Measurements from ENCODE around the gene ABHD12B.
"Not testable (repeated sequence)": the region's sequence is repeated elsewhere in the genome, so short reads cannot be mapped to it uniquely, and the experiment has no call there.

Gene ABHD12B

DNA sequence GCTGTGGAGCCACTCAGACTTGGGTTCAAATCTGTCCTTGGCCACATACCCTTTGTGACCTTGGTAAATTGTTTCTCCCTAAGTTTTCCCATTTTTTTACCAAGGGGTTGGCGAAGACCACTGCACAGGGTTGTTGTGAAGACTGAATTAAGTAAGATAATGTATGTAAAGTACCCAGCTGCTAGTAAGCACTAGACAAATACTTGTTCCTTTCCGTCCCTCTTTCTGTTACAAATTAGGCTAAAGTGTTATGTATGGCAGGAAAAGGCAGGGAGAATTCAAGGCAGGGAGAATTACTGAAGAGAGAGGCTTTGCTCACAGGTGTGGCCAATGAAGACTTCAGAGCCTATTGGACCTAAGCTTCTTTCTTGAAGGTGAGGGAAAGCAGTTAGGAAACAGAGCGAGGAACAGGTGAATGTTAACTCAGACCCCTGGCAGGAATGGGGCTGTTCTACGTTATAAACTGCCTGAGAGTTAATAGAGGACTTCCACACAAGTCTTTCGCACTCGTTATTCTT is 25.9 kb downstream of the ABHD12B start:
- TF ChIP-seq CTCF (IDR thresholded peaks at IDR 0.05; ENCODE audit: extremely low read depth, missing control alignments): no peak
- no peak for DNase-seq (ENCODE audit: low spot score)

DNA sequence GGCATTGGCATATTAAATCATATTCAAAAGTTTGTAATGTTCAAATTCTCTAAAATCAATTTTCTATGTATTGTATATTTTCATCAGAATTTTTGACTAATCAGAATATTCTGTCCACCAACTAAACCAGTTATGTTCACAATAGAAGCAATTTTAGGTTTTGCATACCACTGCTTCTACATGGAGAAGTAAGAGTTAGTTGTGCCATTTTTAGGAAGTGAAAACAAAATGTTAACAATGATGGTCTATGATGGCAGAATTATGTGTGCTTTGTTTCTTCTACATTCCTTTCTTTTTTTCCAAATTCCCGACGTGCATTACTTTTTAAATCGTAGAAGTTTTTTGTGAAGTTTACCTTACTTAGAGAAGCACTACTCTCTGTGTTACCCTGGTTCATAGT is 29.5 kb downstream of the ABHD12B start:
- TF ChIP-seq CTCF (IDR thresholded peaks at IDR 0.05; ENCODE audit: extremely low read depth, missing control alignments): no peak
- no peak for DNase-seq (ENCODE audit: low spot score)

DNA sequence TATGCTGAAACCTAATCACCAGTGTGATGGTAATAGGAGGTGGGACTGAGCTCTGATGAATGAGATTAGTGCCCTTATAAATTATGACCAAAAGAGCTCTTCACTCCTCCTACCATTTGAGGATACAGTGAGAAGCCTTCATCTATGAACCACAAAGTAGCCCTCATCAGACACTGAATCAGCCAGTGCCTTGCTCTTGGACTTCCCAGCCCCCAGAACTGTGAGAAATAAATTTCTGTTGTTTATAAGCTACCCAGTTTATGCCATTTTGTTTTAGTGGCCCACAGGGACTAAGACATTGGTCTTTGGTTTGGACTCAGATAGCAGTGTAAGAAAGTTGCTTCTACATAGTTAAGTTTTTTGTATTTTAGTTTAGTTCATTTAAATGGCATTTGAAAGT is 32.9 kb downstream of the ABHD12B start:
- no peak for DNase-seq (ENCODE audit: low spot score)
- no peak for TF ChIP-seq CTCF (IDR thresholded peaks at IDR 0.05; ENCODE audit: extremely low read depth, missing control alignments)

- no peak for DNase-seq (ENCODE audit: low spot score)
- TF ChIP-seq CTCF (IDR thresholded peaks at IDR 0.05; ENCODE audit: extremely low read depth, missing control alignments): no peak
These were observed 34.6 kb downstream of the ABHD12B start for GRCh38 chr14:50906326-50907065.

DNA sequence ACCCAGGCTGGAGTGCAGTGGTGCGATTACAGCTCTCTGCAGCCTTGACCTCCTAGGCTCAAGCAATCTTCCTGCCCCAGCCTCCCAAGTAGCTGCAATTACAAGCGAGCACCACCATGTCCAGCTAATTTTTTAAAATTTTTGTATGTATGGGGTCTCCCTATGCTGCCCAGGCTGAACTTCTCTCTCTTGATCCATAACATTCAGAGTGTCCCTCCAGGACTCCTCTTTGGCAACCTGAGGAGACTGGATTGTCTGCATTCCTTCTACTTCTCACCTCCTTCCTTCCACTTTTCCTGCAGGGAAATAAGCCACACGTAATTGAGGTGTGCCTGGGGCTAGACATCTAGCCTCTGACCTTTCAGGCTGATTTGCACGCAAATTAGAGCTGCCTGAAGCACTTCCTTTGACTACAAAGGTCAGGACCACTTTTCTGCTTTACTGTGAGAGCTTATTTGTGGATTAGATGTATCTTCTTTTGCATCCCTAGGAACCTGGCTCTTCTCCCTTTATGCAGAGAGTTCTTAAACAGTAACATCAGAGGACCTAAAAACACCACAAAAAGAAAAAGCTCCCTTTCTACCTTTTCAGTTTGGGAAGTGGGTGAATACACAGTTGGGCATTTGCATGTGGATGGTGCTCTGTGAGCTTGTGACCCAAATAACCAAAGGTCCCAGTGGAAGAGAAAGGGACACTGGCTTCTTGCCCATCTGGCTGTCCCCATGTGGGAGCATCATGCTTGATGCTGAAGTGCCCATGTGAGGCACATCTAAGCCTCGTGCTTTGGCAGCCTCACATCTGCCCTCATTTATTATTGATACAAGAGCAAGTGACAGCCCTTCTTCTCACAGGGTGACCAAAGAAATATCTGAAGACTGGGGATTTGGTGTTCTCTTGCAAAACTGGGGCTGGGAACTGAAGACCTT is 38.9 kb downstream of the ABHD12B start:
- DNase-seq (ENCODE audit: low spot score): no peak

GRCh38 chr14:50917449-50917848 is 45.6 kb downstream of the ABHD12B start:
- no peak for DNase-seq (ENCODE audit: low spot score)
- TF ChIP-seq CTCF (IDR thresholded peaks at IDR 0.05; ENCODE audit: extremely low read depth, missing control alignments): no peak

More for the DNA sequence above, 38.9 kb downstream of the ABHD12B start:
- no peak for TF ChIP-seq CTCF (IDR thresholded peaks at IDR 0.05; ENCODE audit: extremely low read depth, missing control alignments)

GRCh38 chr14:50919524-50919923 is 47.7 kb downstream of the ABHD12B start:
- DNase-seq (ENCODE audit: low spot score): not testable (repeated sequence)
